Naive B cell (primary cell): Measurements from ENCODE around the gene KCNN1. TPM values are rescaled to one million over a fixed set of nuclear protein-coding genes. Genes with fewer than 3 reads are reported as not detected.
"Not testable (repeated sequence)": the region's sequence is repeated elsewhere in the genome, so short reads cannot be mapped to it uniquely, and the experiment has no call there.

ENCODE experiments used
- ATAC-seq, 2 donors: fragments of 150-1000 bp; cut with Tn5 transposase; 2 replicates each; pipeline ENCODE4 v1.10.0; 2021; ENCODE audit warnings: low read depth in 2 of 2, mild to moderate bottlenecking in 2 of 2, moderate library complexity in 2 of 2
- DNase-seq: peaks from one replicate; pipeline ENCODE4 v3.0.0; 2022
- H3K27ac Mint-ChIP-seq, 6 donors: one replicate each; pipeline ENCODE4 v1.8.0; 2020 to 2022; ENCODE audit warnings: mild to moderate bottlenecking in 6 of 6, mixed read lengths in 6 of 6, moderate library complexity in 5 of 6, inconsistent platforms in 2 of 6
- H3K27me3 Mint-ChIP-seq, 3 donors: one replicate each; pipeline ENCODE4 v1.8.0; 2021 to 2022; ENCODE audit warnings: mixed read lengths in 3 of 3, mild to moderate bottlenecking in 1 of 3
- H3K36me3 Mint-ChIP-seq, 2 donors: one replicate each; pipeline ENCODE4 v1.8.0; 2020 to 2022; ENCODE audit warnings: mixed read lengths in 2 of 2, inconsistent platforms in 1 of 2, mild to moderate bottlenecking in 1 of 2
- H3K4me1 Mint-ChIP-seq, 3 donors: one replicate each; pipeline ENCODE4 v1.8.0; 2020 to 2022; ENCODE audit warnings: mixed read lengths in 3 of 3, inconsistent platforms in 1 of 3, mild to moderate bottlenecking in 1 of 3, moderate library complexity in 1 of 3
- H3K4me3 Mint-ChIP-seq, 8 donors: one replicate each; pipeline ENCODE4 v1.8.0; 2020 to 2022; ENCODE audit warnings: mild to moderate bottlenecking in 8 of 8, mixed read lengths in 8 of 8, moderate library complexity in 8 of 8, inconsistent platforms in 2 of 8
- H3K9me3 Mint-ChIP-seq, 7 donors: one replicate each; pipeline ENCODE4 v1.8.0; 2020 to 2022; ENCODE audit warnings: mixed read lengths in 7 of 7, mild to moderate bottlenecking in 5 of 7, inconsistent platforms in 2 of 7, moderate library complexity in 1 of 7
- polyA plus RNA-seq, 6 donors: library from polyadenylated mRNA; unstranded; fragments of 300-500 nt; fragmentation: Illumina TruSeq; gene quantifications; one replicate each; pipeline ENCODE4 v1.2.3, GENCODE V29; 2021; ENCODE audit warnings: low read depth in 6 of 6

Gene KCNN1
- polyA plus RNA-seq, 6 donors from 2014 or later = 0.27 TPM; not detected in 5

- Mint-ChIP-seq H3K27ac (peak overlapping the region; percentile 97 to 100 (median 99)), H3K9me3 (peaks cover 0 to 5% (median 3%) of the 10 kb centered on the region in 7 donors), H3K4me1 (peaks cover 60 to 84% (median 77%) of the 10 kb centered on the region in 3 donors), H3K4me3 (peak overlapping the region in 7 of 8 donors; percentile 11 to 88 (median 67)), H3K27me3 (no peaks in the 10 kb centered on the region), H3K36me3 (peaks cover 2 to 8% of the 10 kb centered on the region in 2 donors)
- ATAC-seq = no peak
- DNase-seq = no peak
These were observed 53.5 kb downstream of the KCNN1 start for GRCh38 chr19:18020212-18021085.

DNA sequence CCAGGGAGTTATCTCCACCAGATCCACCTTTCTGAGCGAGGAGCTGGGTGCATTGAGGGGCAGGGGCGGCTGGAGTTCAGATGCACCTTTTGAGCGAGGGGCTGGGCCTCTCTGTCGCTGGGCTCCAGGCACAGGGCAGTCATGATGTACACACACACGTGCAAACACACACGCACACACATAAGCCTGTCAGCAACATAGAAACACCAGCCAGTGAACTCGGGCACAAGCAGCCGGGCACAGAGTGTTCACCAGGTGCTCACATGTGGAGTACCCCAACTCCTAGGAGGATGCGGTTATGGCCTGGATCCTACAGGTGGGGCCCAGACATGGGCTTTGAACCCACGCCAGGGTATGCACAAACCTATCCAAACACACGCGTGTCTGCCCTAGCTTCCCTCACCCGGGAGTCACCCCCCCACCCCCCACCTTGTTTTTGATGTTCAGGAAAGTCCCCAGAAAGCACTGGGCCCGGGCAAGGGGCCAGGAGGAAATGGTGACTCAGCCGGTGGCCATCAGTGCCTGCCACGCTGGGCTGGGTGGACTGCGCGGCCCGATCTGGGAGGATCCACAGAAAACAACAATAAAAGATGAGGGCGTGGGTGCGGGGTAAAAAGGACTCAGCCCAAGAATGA is 54.3 kb downstream of the KCNN1 start:
- Mint-ChIP-seq H3K9me3 (peaks cover 0 to 5% (median 3%) of the 10 kb centered on the region in 7 donors), H3K4me3 (peak overlapping the region; percentile 55 to 88 (median 78)), H3K27ac (peak overlapping the region; percentile 97 to 100 (median 99)), H3K36me3 (peaks cover 0 to 6% of the 10 kb centered on the region in 2 donors), H3K4me1 (peaks cover 60 to 84% (median 78%) of the 10 kb centered on the region in 3 donors), H3K27me3 (no peaks in the 10 kb centered on the region)
- DNase-seq (peak; percentile 45), ATAC-seq (peak in 1 of 2 donors; percentile 17)

- DNase-seq (peak; percentile 98), ATAC-seq (peak; percentile 78 to 85)
- Mint-ChIP-seq H3K9me3 (peaks cover 0 to 5% (median 3%) of the 10 kb centered on the region in 7 donors), H3K27me3 (no peaks in the 10 kb centered on the region), H3K27ac (peak overlapping the region; percentile 98 to 100 (median 100)), H3K36me3 (peaks cover 0 to 6% of the 10 kb centered on the region in 2 donors), H3K4me3 (peak overlapping the region; percentile 77 to 89 (median 81)), H3K4me1 (peaks cover 56 to 70% (median 67%) of the 10 kb centered on the region in 3 donors)
These were observed 56.8 kb downstream of the KCNN1 start for GRCh38 chr19:18023622-18024251.

- Mint-ChIP-seq H3K4me1 (peaks cover 40 to 57% (median 47%) of the 10 kb centered on the region in 3 donors), H3K36me3 (peaks cover 0 to 4% of the 10 kb centered on the region in 2 donors), H3K27ac (peak overlapping the region in 5 of 6 donors; percentile 79 to 100 (median 83)), H3K4me3 (peak overlapping the region in 1 of 8 donors; percentile 41), H3K9me3 (peaks cover 0 to 4% (median 3%) of the 10 kb centered on the region in 7 donors), H3K27me3 (no peaks in the 10 kb centered on the region)
- DNase-seq (no peak), ATAC-seq (no peak)
These were observed 60.2 kb downstream of the KCNN1 start for GRCh38 chr19:18027151-18027550.

DNA sequence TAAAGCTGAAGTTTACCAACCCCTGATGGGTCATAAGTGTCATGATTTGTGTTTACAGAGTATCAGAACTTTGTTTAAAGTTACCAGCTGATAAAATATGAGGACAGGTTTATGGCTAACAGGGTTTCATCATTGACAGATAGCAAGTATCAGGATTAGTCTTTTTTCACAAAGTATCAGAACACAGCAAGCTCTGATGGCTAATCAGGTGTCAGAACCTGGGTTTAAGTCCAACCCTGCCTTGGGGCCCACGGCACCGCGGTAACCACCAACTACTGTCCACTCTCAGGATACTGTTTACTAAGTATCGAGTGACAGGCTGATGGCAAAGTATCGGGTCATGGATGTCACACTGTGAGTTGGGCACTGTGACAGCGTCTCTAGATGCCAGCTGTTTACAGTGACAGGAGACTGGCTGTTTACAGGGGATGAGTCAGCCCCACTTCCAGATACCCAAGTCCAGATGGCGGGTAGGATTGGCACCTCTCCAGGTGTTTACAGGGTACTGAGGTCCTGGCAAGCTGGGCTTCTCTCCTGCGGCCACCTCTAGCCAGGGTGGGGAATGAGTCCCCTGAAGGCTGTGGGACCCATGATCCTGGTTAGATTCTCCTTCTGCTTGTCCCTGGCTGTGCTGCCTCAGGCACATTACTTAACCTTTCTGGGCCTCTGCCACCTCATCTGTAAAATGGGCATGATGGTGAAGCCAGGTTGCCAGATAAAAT is 62.9 kb downstream of the KCNN1 start:
- no peak overlapping the region for H3K4me3 Mint-ChIP-seq
- peaks cover 20 to 39% (median 27%) of the 10 kb centered on the region in 3 donors for H3K4me1 Mint-ChIP-seq
- peak overlapping the region in 3 of 6 donors; percentile 28 to 76 (median 61) for H3K27ac Mint-ChIP-seq
- no peak for ATAC-seq
- no peaks in the 10 kb centered on the region for H3K9me3 Mint-ChIP-seq
- DNase-seq = no peak
- H3K27me3 Mint-ChIP-seq = no peaks in the 10 kb centered on the region
- no peaks in the 10 kb centered on the region for H3K36me3 Mint-ChIP-seq

GRCh38 chr19:18031401-18031800 is 64.5 kb downstream of the KCNN1 start:
- H3K36me3 Mint-ChIP-seq, H3K27me3 Mint-ChIP-seq, DNase-seq, H3K9me3 Mint-ChIP-seq: not testable (repeated sequence)
- ATAC-seq = peak; percentile 70 to 80
- Mint-ChIP-seq H3K4me1 (peaks cover 13 to 28% (median 17%) of the 10 kb centered on the region in 3 donors), H3K27ac (peak overlapping the region in 5 of 6 donors; percentile 16 to 92 (median 61)), H3K4me3 (peak overlapping the region in 1 of 8 donors; percentile 42)

DNA sequence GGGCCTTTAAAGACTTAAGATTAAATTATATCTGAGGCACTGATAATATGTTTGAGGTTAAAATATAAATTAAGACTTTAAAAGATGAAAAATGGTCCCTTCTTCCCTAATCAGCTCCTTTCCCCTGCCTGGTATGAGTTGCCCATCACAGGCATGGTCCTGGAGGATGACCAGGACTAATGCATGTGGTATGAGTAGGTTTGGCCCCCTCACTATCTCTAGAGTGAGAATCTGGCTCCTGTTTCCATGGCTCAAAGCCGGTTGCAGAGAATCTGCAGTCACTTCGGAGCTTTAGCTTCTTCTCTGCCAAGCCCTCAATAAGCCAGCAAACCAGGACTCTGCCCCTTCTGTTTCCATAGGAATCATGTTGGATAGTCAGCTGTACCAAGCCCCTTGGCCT is 65.2 kb downstream of the KCNN1 start:
- Mint-ChIP-seq H3K4me3 (peak overlapping the region in 1 of 8 donors; percentile 25), H3K4me1 (peaks cover 11 to 26% (median 15%) of the 10 kb centered on the region in 3 donors)
- H3K27me3 Mint-ChIP-seq, DNase-seq, H3K36me3 Mint-ChIP-seq, H3K27ac Mint-ChIP-seq, H3K9me3 Mint-ChIP-seq, ATAC-seq: not testable (repeated sequence)

DNA sequence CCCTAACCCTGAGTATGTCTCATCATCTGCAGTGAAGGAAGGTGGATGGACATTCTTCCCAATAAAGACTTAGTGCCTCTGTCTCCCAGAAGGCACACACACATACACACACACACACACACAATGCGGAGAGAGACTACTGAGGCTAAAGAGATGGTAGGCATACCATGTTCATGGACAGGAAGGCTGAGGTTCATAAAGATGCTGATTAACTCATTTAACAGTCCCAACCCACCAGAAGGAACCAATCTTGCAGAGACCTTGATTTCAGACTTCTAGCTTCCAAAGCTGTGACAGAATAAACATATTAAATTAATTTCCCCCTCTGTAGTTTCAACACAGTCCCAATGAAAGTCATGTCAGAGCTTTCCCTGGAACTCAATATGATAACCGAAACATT is 74.1 kb downstream of the KCNN1 start:
- ATAC-seq (no peak), DNase-seq (no peak)
- Mint-ChIP-seq H3K36me3 (no peaks in the 10 kb centered on the region), H3K27me3 (no peaks in the 10 kb centered on the region), H3K27ac (peak overlapping the region in 1 of 6 donors; percentile 15), H3K4me3 (peak overlapping the region in 1 of 8 donors; percentile 20), H3K4me1 (peaks cover 33 to 55% (median 37%) of the 10 kb centered on the region in 3 donors), H3K9me3 (no peaks in the 10 kb centered on the region)

GRCh38 chr19:18043676-18044075 is 76.8 kb downstream of the KCNN1 start:
- Mint-ChIP-seq H3K4me3 (peak overlapping the region in 6 of 8 donors; percentile 51 to 88 (median 79)), H3K36me3 (no peaks in the 10 kb centered on the region), H3K4me1 (peaks cover 44 to 66% (median 50%) of the 10 kb centered on the region in 3 donors), H3K9me3 (no peaks in the 10 kb centered on the region), H3K27ac (peak overlapping the region; percentile 71 to 99 (median 96)), H3K27me3 (no peaks in the 10 kb centered on the region)
- no peak for DNase-seq
- ATAC-seq = no peak

DNA sequence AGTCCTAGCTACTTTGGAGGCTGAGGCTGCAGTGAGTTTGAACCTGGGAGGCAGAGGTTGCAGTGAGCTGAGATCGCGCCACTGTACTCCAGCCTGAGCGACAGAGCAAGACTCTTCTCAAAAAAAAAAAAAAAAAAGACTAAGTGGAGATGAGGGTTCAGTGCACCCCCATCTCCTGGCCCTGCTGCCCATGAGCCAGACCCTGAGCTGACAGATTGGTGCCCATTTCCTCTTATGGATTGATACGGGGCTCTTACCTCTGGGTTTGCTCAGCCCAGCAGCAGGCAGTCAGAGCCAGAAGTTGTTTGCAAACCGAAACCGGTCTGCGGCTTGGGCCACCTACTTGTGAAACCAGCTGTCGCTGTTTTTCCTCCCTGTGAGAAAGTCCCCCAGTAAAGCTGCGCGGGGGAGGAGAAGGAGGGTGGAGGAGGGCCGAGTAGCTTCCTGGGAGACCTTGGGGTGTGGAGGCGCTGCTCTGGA is 78.0 kb downstream of the KCNN1 start:
- ATAC-seq = peak; percentile 93 to 94
- no peaks in the 10 kb centered on the region for H3K36me3 Mint-ChIP-seq
- peaks cover 47 to 63% (median 53%) of the 10 kb centered on the region in 3 donors for H3K4me1 Mint-ChIP-seq

GRCh38 chr19:18045307-18046050 is 78.6 kb downstream of the KCNN1 start:
- H3K4me1 Mint-ChIP-seq = peaks cover 53 to 62% (median 59%) of the 10 kb centered on the region in 3 donors

More for the DNA sequence above, 78.0 kb downstream of the KCNN1 start:
- Mint-ChIP-seq H3K27ac (peak overlapping the region; percentile 95 to 99 (median 97)), H3K27me3 (peaks cover 0 to under 1% (median 0%) of the 10 kb centered on the region in 3 donors), H3K4me3 (peak overlapping the region; percentile 65 to 92 (median 86)), H3K9me3 (no peaks in the 10 kb centered on the region)
- peak; percentile 91 for DNase-seq

More at GRCh38 chr19:18045307-18046050, 78.6 kb downstream of the KCNN1 start:
- Mint-ChIP-seq H3K27me3 (peaks cover 0 to 6% (median 0%) of the 10 kb centered on the region in 3 donors), H3K9me3 (no peaks in the 10 kb centered on the region), H3K27ac (peak overlapping the region; percentile 95 to 99 (median 97)), H3K4me3 (peak overlapping the region; percentile 25 to 92 (median 86)), H3K36me3 (no peaks in the 10 kb centered on the region)
- DNase-seq (no peak), ATAC-seq (no peak)
